GM21825 (cell line): ENCODE measurements around the gene MAGI2.
"Not testable (repeated sequence)": the region's sequence is repeated elsewhere in the genome, so short reads cannot be mapped to it uniquely, and the experiment has no call there.

Source experiments
- ATAC-seq: cut with Tn5 transposase; IDR thresholded peaks from one replicate; pipeline ENCODE4 v1.9.1; 2021; ENCODE audit warnings: mild to moderate bottlenecking, moderate library complexity; ENCODE audit not compliant: unreplicated experiment

The MAGI2 gene

GRCh38 chr7:78967561-78967960 is 485.9 kb downstream of the MAGI2 start:
- ATAC-seq, result not testable (repeated sequence)

GRCh38 chr7:78967046-78967445 is 486.4 kb downstream of the MAGI2 start:
- no peak for ATAC-seq

GRCh38 chr7:78959477-78959876 is 494.0 kb downstream of the MAGI2 start:
- no peak for ATAC-seq

GRCh38 chr7:78955329-78955728 is 498.1 kb downstream of the MAGI2 start:
- no peak for ATAC-seq

GRCh38 chr7:78953726-78954363 is 499.6 kb downstream of the MAGI2 start:
- ATAC-seq, result no peak

GRCh38 chr7:78953090-78953489 is 500.4 kb downstream of the MAGI2 start:
- ATAC-seq, result no peak

GRCh38 chr7:78939669-78940068 is 513.8 kb downstream of the MAGI2 start:
- no peak for ATAC-seq

GRCh38 chr7:78924581-78924980 is 528.9 kb downstream of the MAGI2 start:
- no peak for ATAC-seq

- ATAC-seq, result no peak
Observed at GRCh38 chr7:78912781-78913180, 540.7 kb downstream of the MAGI2 start.

GRCh38 chr7:78906735-78907134 is 546.7 kb downstream of the MAGI2 start:
- no peak for ATAC-seq

GRCh38 chr7:78905436-78905835 is 548.0 kb downstream of the MAGI2 start:
- ATAC-seq, result no peak

GRCh38 chr7:78904983-78905382 is 548.5 kb downstream of the MAGI2 start:
- ATAC-seq, result no peak

GRCh38 chr7:78901566-78901965 is 551.9 kb downstream of the MAGI2 start:
- no peak for ATAC-seq

- no peak for ATAC-seq
Observed at GRCh38 chr7:78900806-78901205, 552.7 kb downstream of the MAGI2 start.

- ATAC-seq, result no peak
Observed at GRCh38 chr7:78895393-78895792, 558.1 kb downstream of the MAGI2 start.

GRCh38 chr7:78879206-78879605 is 574.3 kb downstream of the MAGI2 start:
- no peak for ATAC-seq

GRCh38 chr7:78873117-78873516 is 580.4 kb downstream of the MAGI2 start:
- no peak for ATAC-seq

GRCh38 chr7:78864339-78864738 is 589.1 kb downstream of the MAGI2 start:
- no peak for ATAC-seq

GRCh38 chr7:78863281-78863680 is 590.2 kb downstream of the MAGI2 start:
- no peak for ATAC-seq

- ATAC-seq, result no peak
Observed at GRCh38 chr7:78862411-78862900, 591.0 kb downstream of the MAGI2 start.

GRCh38 chr7:78852951-78853350 is 600.5 kb downstream of the MAGI2 start:
- ATAC-seq, result no peak

GRCh38 chr7:78850093-78850740 is 603.2 kb downstream of the MAGI2 start:
- no peak for ATAC-seq

GRCh38 chr7:78845155-78845554 is 608.3 kb downstream of the MAGI2 start:
- ATAC-seq, result no peak
